ENCODE data around the gene GPR152.

GPR152 gene

DNA sequence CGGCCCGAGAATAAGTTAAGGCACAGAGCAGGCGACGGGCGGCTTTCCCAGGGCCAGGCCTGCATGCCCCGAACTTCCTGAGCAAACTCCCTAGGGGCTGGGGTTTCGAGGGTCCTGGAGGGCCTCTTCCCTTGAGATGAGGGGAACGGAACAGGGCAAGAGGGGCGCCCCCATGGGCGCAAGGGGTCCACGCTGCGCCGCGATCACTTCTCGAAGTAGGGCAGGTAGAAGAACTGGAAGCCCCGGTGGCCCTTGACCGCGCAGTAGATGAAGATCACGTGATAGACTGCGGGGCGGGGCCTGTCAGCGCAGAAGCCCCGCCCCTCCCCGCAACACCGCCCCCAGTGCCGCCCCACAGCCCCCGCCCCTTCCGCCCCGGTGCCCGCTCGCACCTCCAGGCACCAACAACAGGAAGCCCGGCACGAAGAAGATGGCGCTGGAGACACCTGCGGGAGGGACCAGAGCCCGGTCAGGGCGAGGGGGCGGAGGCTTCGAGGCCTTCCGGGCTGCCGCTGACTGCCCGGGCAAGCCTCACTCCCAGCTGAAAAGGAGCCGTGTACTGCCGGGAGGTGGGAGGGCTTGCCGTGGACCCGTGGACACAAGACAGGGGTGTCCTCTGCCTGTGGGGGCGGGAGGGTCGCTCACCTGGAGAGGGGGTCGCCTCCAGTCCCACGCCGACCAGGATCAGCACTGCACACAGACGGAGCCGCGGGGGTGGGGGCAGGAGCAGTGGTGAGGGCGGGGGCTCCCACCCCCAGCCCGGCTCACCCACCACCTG, 12.1 kb upstream of the GPR152 start:
- Histone ChIP-seq H3K27ac (replicated peaks) (peak overlapping the region; percentile 84), H3K27me3 (ENCODE audit: insufficient read depth, poor library complexity, severe bottlenecking) (no peaks in the 10 kb centered on the region), H3K4me3 (replicated peaks; ENCODE audit: insufficient read depth, low read length) (peak overlapping the region; percentile 89)
- peak; percentile 87 to 94 for DNase-seq (ENCODE audit: low read depth in 1 of 2, low spot score in 1 of 2)
- no peak for TF ChIP-seq CTCF (IDR thresholded peaks at IDR 0.05; ENCODE audit: insufficient read depth, low read length)
- TF ChIP-seq POLR2AphosphoS5 (IDR thresholded peaks at IDR 0.05; ENCODE audit: low read depth) = peak; percentile 75
- TF ChIP-seq SPI1 (IDR thresholded peaks at IDR 0.05; ENCODE audit: borderline replicate concordance, low read depth) = no peak; the same call in 1 of the 2 replicates
- no peak for TF ChIP-seq GABPA (IDR thresholded peaks at IDR 0.05; ENCODE audit: low read depth)
- peak; percentile 24 for TF ChIP-seq REST (IDR thresholded peaks at IDR 0.05; ENCODE audit: insufficient replicate concordance, low read depth)

DNA sequence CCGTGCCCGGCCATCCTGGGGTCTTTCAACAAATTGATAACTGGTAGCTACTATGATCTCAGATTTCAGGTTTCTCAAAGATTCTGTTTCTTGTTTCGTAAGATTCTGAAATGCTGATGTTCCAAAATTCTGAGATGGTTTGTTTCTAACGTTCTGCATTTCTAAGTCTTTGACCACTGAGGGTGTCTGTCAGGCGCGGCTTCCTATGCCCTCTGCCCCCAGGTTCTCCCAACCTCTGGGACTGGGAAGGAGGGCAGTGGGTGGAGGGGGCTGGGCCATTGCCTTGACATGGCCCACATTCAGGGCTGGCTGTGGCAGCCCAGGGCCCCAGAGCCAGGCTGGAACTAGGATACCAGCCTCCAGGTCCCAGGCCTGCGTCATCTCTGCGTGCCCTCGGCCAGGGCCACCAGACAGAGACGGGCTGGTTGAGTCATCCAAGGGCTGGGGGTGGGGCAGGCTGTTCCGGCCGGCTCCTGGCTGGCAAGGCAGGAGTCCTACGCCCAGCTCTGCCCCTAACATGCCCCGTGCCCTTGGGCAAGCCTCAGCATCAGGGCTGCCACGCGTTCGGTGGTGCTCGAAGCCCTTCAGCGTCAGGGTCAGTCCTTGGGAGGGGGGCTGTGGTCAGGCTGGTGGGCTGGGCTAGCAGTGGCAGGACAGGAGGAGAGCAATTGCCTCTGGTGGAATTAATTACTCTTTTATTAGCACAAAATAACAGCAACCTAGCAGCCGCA, 11.3 kb upstream of the GPR152 start:
- TF ChIP-seq REST (IDR thresholded peaks at IDR 0.05; ENCODE audit: insufficient replicate concordance, low read depth) = no peak
- TF ChIP-seq POLR2AphosphoS5 (IDR thresholded peaks at IDR 0.05; ENCODE audit: low read depth) = peak; percentile 71
- H3K27me3 ChIP-seq (ENCODE audit: insufficient read depth, poor library complexity, severe bottlenecking) = no peaks in the 10 kb centered on the region
- peak overlapping the region; percentile 89 for H3K4me3 ChIP-seq (replicated peaks; ENCODE audit: insufficient read depth, low read length)
- H3K27ac ChIP-seq (replicated peaks) = peak overlapping the region; percentile 84
- DNase-seq (ENCODE audit: low read depth in 1 of 2, low spot score in 1 of 2) = peak; percentile 67 to 87

- no peak for DNase-seq (ENCODE audit: low read depth in 1 of 2, low spot score in 1 of 2)
- H3K27me3 ChIP-seq (ENCODE audit: insufficient read depth, poor library complexity, severe bottlenecking) = no peaks in the 10 kb centered on the region
- no peak overlapping the region for H3K27ac ChIP-seq (replicated peaks)
- TF ChIP-seq CTCF (IDR thresholded peaks at IDR 0.05; ENCODE audit: insufficient read depth, low read length) (no peak), GABPA (IDR thresholded peaks at IDR 0.05; ENCODE audit: low read depth) (no peak), REST (IDR thresholded peaks at IDR 0.05; ENCODE audit: insufficient replicate concordance, low read depth) (no peak), SPI1 (IDR thresholded peaks at IDR 0.05; ENCODE audit: borderline replicate concordance, low read depth) (no peak)
- H3K4me3 ChIP-seq (replicated peaks; ENCODE audit: insufficient read depth, low read length) = no peak overlapping the region
These were observed 10.7 kb upstream of the GPR152 start for GRCh38 chr11:67463186-67463585.
